Stomach (tissue), 9 donors: Measurements from ENCODE around the gene RALA. TPM values are rescaled to one million over a fixed set of nuclear protein-coding genes. Genes with fewer than 3 reads are reported as not detected.
"Not testable (repeated sequence)": the region's sequence is repeated elsewhere in the genome, so short reads cannot be mapped to it uniquely, and the experiment has no call there.

ENCODE experiments used
- DNase-seq, 2 donors: peaks; one replicate each; pipeline versions ENCODE4 v3.0.0 to v3.0.0-alpha.2; 2013 to 2019
- H3K27ac ChIP-seq, 5 donors: fragments of 200-600 bp in 4 of 5; sonication (generic) in 4 of 5; one replicate each; pipeline ENCODE4 v1.5.1; 2013 to 2019; ENCODE audit warnings: mild to moderate bottlenecking in 1 of 5, moderate library complexity in 1 of 5
- H3K27me3 ChIP-seq, 3 donors: fragments of 200-600 bp; sonication (generic); one replicate each; pipeline ENCODE4 v1.5.1; 2017 to 2019; ENCODE audit warnings: mixed run types in 1 of 3
- H3K36me3 ChIP-seq, 4 donors: fragments of 200-600 bp; sonication (generic); 1 replicate in 3 of 4; 2 replicates in 1 of 4; pipeline ENCODE4 v1.5.1; 2016 to 2019
- H3K4me1 ChIP-seq, 4 donors: fragments of 200-600 bp; sonication (generic); one replicate each; pipeline ENCODE4 v1.5.1; 2016 to 2019
- H3K4me3 ChIP-seq, 4 donors: fragments of 200-600 bp; sonication (generic) in 3 of 4; one replicate each; pipeline ENCODE4 v1.5.1; 2016 to 2019; ENCODE audit warnings: mild to moderate bottlenecking in 1 of 4
- H3K9me3 ChIP-seq, 4 donors: fragments of 200-600 bp; sonication (generic); one replicate each; pipeline ENCODE4 v1.5.1; 2016 to 2019
- CTCF ChIP-seq, 7 experiments: fragments of 450-650 bp in 4 of 7; fragments of 200-600 bp in 3 of 7; sonication (generic) in 3 of 7; IDR thresholded peaks; one replicate each; pipeline ENCODE4 v1.5.1; 2016 to 2019; ENCODE audit warnings: antibody characterized with exemption in 7 of 7, control low read depth in 2 of 7, mild to moderate bottlenecking in 1 of 7
- EP300 ChIP-seq: sonication (generic); formaldehyde crosslinking; IDR thresholded peaks from one replicate; pipeline ENCODE4 v1.6.1; 2017; ENCODE audit warnings: antibody characterized with exemption
- POLR2A ChIP-seq, 4 donors: fragments of 450-650 bp; IDR thresholded peaks; one replicate each; pipeline ENCODE4 v1.6.1; 2016; ENCODE audit warnings: antibody characterized with exemption in 4 of 4, control low read depth in 2 of 4, mild to moderate bottlenecking in 1 of 4, moderate library complexity in 1 of 4
- POLR2AphosphoS5 ChIP-seq, 3 donors: sonication (generic); formaldehyde crosslinking; IDR thresholded peaks; one replicate each; pipeline ENCODE4 v1.6.1; 2016; ENCODE audit warnings: antibody characterized with exemption in 3 of 3
- WGBS, 5 donors: extraction: QIAGEN DNeasy Blood & Tissue Kit in 3 of 5; methylation state at CpG; one replicate each; pipeline versions ENCODE4 v1.1.5 to v1.1.7; 2013 to 2018; 5-methylcytosine and 5-hydroxymethylcytosine counted together
- intact Hi-C: fragments of 100-400 bp; cut with DNase I; formaldehyde crosslinking; loops from one replicate; pipeline ENCODE4 v1.15.1; 2023; ENCODE audit warnings: low total_unique reads
- polyA plus RNA-seq, 3 donors: library from polyadenylated mRNA; stranded (reverse); fragments of 200-250 nt; gene quantifications; one replicate each; pipeline ENCODE4 v1.2.3, GENCODE V29; 2013
- total RNA-seq, 5 donors: library from RNA; depleted of rRNA; stranded (reverse); fragments of >200 nt; gene quantifications; one replicate each; pipeline versions ENCODE4 v1.1.0 to v1.2.3, GENCODE V29; 2014 to 2016
- donor health status: healthy with polysubstance abuse.
- donor health status: Bipolar disorder and iron deficiency.
- donor health status: healthy.

RALA gene
- total and polyA plus RNA-seq, 8 donors, result 10.6 to 57.0 (median 31.6) TPM

DNA sequence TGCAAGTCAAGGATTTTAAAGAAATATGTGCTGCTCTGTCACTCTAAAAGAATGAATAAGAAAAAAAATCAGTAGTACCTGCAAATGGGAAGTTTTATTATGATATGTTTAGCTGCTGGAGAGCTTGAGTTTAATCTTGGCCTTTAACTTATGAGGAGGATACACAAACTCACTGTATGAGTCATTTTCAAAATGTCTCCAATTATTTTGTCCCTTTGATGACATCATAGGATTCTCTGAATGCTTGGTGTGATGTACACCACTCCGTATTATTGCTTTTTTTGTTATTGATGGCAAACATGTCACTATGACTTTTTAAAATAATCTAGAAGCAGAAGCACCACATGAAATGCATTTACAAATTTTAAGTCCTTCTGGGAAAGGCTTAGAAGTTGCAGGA is 125.8 kb downstream of the RALA start:
- TF ChIP-seq POLR2A (IDR thresholded peaks at IDR 0.05) (no peak), EP300 (no peak), POLR2AphosphoS5 (IDR thresholded peaks at IDR 0.05) (no peak), CTCF (IDR thresholded peaks at IDR 0.05) (no peak)
- WGBS, 5 donors, result 60 to 79% (median 72%) methylated on average over 1 of the region's 1 CpG
- intact Hi-C loops, result loop anchor here (5.0 kb wide), 1 partner anchor 167 kb away; no protein-coding TSS in a partner anchor

GRCh38 chr7:39749717-39750116 is 126.3 kb downstream of the RALA start:
- peaks cover 0 to 16% (median 6%) of the 10 kb centered on the region in 4 donors for H3K4me1 ChIP-seq
- no peak overlapping the region for H3K4me3 ChIP-seq
- TF ChIP-seq EP300 (no peak), POLR2A (IDR thresholded peaks at IDR 0.05) (no peak), CTCF (IDR thresholded peaks at IDR 0.05) (no peak), POLR2AphosphoS5 (IDR thresholded peaks at IDR 0.05) (no peak)
- DNase-seq, result no peak
- no peaks in the 10 kb centered on the region for H3K9me3 ChIP-seq
- no peaks in the 10 kb centered on the region for H3K36me3 ChIP-seq
- H3K27me3 ChIP-seq, result no peaks in the 10 kb centered on the region
- 80 to 92% (median 89%) methylated on average over 2 of the region's 2 CpGs for WGBS, 5 donors
- intact Hi-C loops, result loop anchor here (5.0 kb wide), 1 partner anchor 167 kb away; no protein-coding TSS in a partner anchor
- no peak overlapping the region for H3K27ac ChIP-seq

More for the DNA sequence above, 125.8 kb downstream of the RALA start:
- H3K4me3 ChIP-seq, result no peak overlapping the region
- H3K36me3 ChIP-seq, result no peaks in the 10 kb centered on the region
- no peaks in the 10 kb centered on the region for H3K27me3 ChIP-seq
- no peaks in the 10 kb centered on the region for H3K9me3 ChIP-seq
- peaks cover 0 to 11% (median 3%) of the 10 kb centered on the region in 4 donors for H3K4me1 ChIP-seq
- H3K27ac ChIP-seq, result no peak overlapping the region
- DNase-seq, result no peak

- Histone ChIP-seq H3K36me3 (no peaks in the 10 kb centered on the region), H3K4me1 (peaks cover 0 to 12% (median 6%) of the 10 kb centered on the region in 4 donors), H3K9me3 (no peaks in the 10 kb centered on the region), H3K27me3 (no peaks in the 10 kb centered on the region), H3K4me3 (no peak overlapping the region), H3K27ac (no peak overlapping the region)
- 81 to 87% (median 84%) methylated on average over 5 of the region's 5 CpGs for WGBS, 5 donors
- no peak for DNase-seq
- intact Hi-C loops, result no loop called here
- no peak for TF ChIP-seq EP300
- TF ChIP-seq POLR2AphosphoS5 (IDR thresholded peaks at IDR 0.05), result no peak
- TF ChIP-seq CTCF (IDR thresholded peaks at IDR 0.05), result no peak
- no peak for TF ChIP-seq POLR2A (IDR thresholded peaks at IDR 0.05)
Measured at GRCh38 chr7:39750253-39751077, 127.1 kb downstream of the RALA start.

DNA sequence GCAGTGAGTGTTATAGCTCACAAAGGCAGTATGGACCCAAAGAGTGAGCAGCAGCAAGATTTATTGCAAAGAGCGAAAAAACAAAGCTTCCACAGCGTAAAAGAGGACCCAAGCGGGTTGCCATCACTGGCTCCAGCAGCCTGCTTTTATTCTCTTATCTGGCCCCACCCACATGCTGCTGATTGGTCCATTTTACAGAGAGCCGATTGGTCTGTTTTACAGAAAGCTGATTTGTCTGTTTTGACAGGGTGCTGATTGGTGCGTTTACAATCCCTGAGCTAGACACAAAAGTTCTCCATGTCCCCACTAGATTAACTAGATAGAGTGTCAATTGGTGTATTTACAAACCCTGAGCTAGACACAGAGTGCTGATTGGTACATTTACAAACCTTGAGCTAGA is 129.9 kb downstream of the RALA start:
- DNase-seq, H3K27me3 ChIP-seq, H3K36me3 ChIP-seq, H3K27ac ChIP-seq, H3K4me3 ChIP-seq, H3K9me3 ChIP-seq, intact Hi-C loops: not testable (repeated sequence)
- 96 to 99% (median 98%) methylated on average over 5 of the region's 5 CpGs for WGBS, 5 donors
- peaks cover 0 to 19% (median 9%) of the 10 kb centered on the region in 4 donors for H3K4me1 ChIP-seq
